Suppressor macrophage treated with lipopolysaccharide for 4 hours (primary cell): ENCODE data around the gene UBA6.

Experiments used
- DNase-seq: peaks from one replicate; pipeline ENCODE4 v3.0.0-alpha.2; 2020

UBA6 gene

GRCh38 chr4:67575232-67576058 is 125.5 kb downstream of the UBA6 start:
- no peak for DNase-seq

GRCh38 chr4:67573193-67573592 is 127.8 kb downstream of the UBA6 start:
- no peak for DNase-seq

- no peak for DNase-seq
Observed at GRCh38 chr4:67571975-67572374, 129.0 kb downstream of the UBA6 start.

- no peak for DNase-seq
Observed at GRCh38 chr4:67570537-67570936, 130.4 kb downstream of the UBA6 start.

- no peak for DNase-seq
Observed at GRCh38 chr4:67568820-67569219, 132.1 kb downstream of the UBA6 start.

GRCh38 chr4:67566335-67566734 is 134.6 kb downstream of the UBA6 start:
- DNase-seq, result no peak

GRCh38 chr4:67565284-67565683 is 135.7 kb downstream of the UBA6 start:
- no peak for DNase-seq
